Measurements from ENCODE around the gene MEFV.
A peak's percentile ranks its signal among the peaks of the same experiment; 100 is the strongest.
"Not testable (repeated sequence)": the region's sequence is repeated elsewhere in the genome, so short reads cannot be mapped to it uniquely, and the experiment has no call there.

The MEFV gene

DNA sequence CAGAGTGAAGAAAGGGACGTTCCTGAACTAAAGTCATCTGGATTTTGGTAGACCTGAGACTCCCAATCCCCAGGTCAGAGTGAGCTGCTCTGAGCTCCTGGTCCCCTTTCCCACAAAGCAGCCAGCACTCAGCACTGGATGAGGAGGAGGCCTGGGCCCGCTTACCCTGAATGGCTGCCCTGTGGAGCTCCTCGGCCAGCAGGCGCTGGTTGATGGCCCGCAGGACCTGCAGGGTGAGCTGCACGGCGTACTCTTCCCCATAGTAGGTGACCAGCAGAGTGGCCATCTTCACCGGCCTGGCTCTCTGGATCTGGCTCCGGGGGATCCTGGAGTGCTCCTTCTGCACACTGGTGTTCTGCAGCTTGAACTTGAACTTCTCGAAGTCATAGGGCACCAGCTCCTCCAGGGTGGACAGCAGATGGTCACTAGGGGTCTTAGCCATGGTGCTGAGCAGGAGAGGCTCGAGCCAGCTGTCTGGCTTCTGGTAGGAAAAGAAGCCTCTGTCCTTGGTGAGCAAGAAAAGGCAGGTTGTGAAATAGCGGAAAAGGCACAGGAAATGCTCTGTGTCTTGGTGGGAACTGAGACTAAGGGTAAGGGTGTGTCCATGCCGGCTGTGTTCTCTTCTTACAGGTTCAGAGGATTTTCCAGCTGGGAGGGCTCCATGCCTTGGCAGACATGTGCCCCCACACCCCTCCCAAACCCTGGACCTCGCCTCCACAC, at the start of gene MEFV:
Gene MEFV, minus strand, starts transcription at position 488 of the 720 bp plus-strand sequence. Its CDS starts 46 bp downstream, at position 442.
- DNase-seq, result no peak

DNA sequence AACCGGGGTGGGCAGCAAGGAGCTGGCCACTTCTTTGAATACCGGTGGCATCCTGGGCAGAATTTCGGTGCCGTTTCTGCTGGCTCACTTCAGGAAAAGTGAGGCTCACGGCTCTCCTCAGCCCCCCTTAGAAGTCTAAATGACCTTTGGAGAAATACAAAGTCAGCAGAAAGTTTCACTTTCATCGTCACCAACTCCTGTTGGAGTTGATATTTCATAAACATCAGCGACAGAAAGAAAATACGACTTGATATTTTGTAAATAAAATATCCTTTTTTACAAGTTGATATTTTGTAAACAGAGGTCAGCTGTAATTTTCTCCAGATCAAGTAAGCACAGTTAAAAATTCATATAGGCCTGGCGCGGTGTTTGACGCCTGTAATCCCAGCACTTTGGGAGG, 49.6 kb upstream of the MEFV start:
- no peak for DNase-seq

DNA sequence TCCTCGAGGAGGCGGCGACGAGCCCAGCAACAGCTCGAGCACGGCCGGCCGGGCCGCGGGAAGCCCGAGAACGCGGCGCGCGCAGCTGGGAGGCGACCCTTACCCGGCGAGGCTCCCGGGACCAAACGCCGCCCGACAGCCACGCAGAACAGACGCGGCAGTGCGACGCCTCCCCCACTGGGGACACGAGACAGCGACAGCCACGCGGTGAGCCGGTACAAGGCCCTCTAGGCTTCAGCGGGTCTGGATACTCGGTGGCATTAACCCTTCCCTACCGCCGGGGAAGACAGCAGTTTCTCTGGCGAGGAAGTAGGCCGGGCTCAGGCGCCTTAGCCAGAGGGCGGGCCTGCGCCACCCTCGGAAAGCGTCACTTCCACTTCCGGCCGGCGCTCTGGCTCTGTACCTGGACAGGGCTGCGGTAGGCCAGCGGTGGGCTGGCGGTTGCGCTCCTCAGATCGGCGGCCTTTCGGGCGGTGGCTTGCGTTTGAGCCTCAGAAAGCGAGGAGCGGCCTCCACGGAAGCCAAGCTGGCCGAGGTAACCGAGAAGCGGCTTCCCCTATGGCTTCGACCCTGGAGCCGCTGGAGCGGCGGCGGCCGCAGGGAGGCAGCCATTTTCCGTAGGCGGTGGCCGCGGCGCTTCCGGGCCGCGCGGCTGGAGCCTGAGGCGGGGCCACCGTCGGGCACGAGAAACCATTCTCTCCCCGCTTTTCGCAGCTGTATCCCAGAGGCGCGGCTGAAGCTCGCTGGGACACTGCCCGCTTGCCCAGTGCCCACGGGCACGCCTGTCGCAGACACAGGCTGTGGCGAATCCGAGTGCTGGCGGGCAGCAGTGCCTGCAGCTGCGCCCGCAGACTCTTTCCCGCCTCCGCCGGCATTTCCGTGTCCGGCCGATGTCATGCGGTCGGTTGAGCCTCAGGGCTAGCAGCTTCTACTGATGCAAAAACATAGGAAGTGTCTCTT, 49.0 kb upstream of the MEFV start, which contains the start of the genes TIGD7 and ZNF75A:
Gene TIGD7, minus strand, starts transcription at position 322 of the 960 bp plus-strand sequence. CDS start 4,816 bp downstream, outside the sequence.
Gene ZNF75A, plus strand, starts transcription at position 389 of the 960 bp plus-strand sequence. CDS start 2,932 bp downstream, outside the sequence.
- peak; percentile 93 for DNase-seq

GRCh38 chr16:3304370-3304769, 47.9 kb upstream of the MEFV start:
- DNase-seq, result no peak

DNA sequence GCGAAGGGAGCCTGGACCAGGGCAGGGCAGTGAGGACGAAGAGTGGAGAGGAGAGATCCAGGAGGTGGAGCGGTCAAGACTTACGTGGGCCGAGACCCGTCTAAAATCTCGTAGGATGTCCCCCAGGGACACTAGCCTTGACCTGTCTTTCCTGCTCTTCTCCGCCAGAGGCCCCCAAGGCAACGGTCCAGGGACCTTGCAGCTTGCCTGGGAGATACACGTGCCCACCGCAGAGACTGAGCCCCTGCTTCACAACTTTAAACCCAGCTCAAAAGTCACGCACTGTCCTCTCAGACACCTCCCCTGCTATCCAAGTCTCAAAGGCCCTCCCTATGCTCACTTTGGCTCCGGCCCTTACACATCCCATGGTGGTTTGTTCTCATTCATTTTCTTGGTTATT, 39.4 kb upstream of the MEFV start:
- no peak for DNase-seq

DNA sequence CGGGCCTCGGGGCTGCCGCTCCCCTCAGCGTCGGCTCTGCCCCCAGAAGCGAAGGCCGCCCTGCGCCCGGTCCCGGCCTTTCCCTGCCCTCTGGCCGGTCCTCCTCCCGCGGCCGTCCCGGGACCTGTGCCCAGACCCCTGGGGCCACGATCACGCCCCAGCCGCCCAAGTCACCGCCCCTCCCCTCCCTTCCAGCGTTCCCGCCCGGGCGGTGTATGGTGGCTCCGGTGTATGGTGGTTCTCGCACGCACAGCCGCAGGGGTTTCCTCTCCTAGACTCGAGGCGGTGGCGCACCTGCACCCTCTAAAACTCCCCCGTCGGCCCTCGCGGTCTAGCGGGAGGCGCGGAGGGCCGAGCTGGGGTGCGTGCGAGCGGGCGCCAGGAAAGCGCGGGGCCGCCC, 38.8 kb upstream of the MEFV start:
- no peak for DNase-seq

DNA sequence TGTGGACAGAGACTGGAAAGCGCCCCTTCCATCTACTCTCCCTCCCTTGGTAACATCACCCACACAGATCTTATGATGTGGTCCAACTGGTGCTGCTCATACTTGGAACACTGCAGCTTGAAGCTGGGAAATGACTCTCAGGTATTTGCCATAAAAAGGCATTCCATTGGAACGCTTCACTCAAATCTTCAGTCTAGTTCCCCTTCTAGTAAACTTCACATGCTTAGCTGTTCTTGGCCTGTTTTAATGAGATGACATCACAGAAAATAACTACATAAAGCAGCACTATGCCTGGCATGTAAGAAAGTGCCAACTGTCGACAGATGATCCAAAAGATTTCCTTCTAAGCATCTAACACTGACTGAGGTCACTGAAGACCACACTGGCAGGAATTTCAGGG, 36.2 kb upstream of the MEFV start:
- no peak for DNase-seq

- no peak for DNase-seq
Measured at GRCh38 chr16:3289998-3290673, 33.7 kb upstream of the MEFV start.

DNA sequence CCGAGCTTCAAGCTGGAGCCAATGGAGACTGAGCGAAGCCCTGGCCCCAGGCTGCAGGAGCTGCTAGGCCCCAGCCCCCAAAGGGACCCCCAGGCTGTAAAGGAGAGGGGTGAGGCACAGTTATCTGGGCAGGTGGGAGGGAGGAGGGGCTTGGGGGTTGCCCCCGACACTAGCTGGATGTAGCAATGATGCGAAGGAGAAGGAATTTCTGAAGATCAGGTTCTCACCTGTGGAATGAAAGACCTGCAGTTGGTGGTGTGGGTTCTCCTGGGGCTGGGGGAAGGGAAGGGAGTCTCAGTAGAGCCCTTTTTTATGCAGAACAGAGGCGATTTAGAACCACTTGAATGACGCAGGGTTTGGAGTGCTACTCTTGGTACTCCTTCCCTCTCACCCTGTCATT, 28.7 kb upstream of the MEFV start:
- no peak for DNase-seq

DNA sequence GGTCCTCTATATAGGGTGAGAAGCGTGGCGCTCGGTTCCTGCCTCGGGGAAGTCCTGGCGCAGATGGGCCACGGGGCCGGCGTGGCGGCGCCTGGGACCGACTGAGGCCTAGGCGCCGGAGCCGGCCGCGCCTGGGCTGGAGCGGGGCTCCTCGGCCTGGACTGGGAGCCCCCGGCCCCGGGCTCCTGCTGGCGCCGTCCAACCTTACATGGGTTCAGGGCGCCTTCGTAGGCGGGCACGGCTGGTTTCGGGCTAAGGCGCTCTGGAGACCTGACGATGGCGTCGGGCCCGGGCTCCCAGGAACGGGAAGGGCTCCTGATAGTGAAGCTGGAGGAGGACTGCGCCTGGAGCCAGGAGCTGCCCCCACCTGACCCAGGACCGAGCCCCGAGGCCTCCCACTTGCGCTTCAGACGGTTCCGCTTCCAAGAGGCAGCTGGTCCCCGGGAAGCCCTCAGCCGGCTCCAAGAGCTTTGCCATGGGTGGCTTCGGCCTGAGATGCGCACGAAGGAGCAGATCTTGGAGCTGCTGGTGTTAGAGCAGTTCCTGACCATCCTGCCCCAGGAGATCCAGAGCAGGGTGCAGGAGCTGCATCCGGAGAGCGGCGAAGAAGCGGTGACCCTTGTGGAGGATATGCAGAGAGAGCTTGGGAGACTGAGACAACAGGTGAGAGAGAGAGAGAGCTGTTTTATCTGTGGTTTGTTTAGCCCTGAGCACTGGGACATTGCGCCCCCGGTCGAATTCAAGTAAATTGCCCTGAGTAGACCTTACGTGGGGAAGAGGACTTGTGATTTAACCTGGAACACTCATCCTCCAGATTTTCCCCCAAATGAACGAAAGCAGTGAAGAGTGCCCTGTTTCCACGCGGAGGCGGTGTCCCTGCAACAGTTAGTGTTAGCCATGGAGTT, 27.4 kb upstream of the MEFV start:
- DNase-seq, result peak; percentile 19

DNA sequence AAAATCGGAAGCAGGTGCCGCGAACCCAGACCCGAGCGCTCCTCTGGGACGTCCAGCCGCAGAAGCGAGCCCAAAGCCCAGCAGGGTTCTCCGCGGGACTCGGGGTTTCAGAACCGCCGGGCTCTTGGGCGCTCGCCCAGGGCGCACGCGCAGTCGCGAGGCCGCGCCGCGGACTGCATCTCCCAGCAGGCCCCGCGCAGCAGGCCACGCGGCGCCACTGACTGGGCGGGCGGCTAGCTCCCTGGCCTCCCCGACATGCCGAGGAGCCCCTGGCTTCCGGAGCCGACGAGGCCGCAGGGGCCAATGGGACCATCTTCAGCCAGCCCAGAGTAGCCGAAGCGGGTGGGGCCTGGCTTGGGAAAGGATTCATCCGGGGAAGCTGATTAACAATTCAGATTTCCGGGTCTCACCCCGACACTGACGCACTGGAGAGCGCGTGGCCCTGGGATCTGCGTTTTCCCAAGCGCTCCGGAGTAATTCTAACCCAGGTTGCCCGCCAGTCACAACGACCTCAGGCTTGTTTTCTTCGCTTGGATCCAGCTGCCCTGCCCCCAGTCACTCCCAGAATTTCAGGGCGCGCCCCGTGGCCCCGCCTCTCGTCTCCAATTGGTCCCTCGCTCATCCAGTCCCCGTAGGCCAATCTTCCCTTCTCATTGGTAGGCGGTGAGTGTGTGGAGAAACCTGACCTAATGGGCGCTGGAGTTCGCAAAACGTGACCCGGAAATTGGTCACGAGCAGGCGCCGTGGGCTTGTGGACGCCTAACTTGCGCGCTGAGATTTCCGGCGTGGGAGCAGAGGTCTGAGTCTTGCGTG, 26.5 kb upstream of the MEFV start, which contains the start of gene ZNF263:
Gene ZNF263, plus strand, starts transcription at position 762 of the 813 bp plus-strand sequence. CDS start 328 bp downstream, outside the sequence.
- DNase-seq, result peak; percentile 99

DNA sequence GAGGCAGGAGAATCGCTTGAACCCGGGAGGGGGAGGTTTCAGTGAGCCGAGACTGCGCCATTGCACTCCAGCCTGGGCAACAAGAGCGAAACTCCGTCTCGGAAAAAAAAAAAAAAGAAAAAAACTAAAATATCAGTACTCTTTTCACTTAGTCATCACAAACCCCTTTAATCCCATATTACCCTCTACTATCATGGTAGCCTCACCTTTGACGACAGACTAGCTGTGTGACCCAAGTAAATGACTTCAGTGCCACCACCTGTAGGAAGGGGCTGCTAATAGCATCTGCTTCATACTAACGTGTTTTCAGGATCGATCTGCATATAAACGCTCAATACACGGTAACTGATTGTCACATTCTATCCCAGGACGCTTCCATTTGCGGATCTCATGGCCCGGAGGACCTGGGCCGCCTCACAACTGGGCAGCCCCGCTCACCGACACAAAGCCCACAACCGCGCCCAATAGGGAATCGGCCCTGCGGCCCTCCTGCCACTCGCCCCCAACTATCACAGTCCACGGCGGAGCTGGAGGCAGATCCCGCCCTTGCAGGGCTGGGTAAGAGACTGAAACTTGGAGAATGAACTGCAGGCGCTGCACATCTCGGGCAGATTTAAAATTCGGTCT, 25.8 kb upstream of the MEFV start:
- DNase-seq, result peak; percentile 90

GRCh38 chr16:3281222-3281820, 24.9 kb upstream of the MEFV start:
- DNase-seq, result no peak

DNA sequence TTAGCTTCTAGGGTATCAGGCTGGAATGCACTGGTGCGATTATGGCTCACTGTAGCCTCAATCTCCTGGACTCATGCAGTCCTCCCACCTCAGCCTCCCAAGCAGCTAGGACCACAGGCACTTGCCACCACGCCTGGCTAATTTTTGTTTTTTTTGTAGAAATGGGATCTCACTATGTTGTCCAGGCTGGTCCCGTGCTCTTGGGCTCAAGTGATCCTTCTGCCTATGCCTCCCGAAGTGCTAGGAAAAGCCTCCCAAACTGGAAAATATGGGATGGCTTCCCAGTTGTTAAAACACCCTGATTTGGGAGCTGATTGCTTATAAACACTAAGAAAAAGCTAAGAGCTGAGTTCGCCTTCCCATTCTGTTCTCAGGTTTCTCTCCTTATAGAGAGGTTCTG, 20.2 kb upstream of the MEFV start:
- no peak for DNase-seq

GRCh38 chr16:3274947-3275346, 18.5 kb upstream of the MEFV start:
- no peak for DNase-seq

DNA sequence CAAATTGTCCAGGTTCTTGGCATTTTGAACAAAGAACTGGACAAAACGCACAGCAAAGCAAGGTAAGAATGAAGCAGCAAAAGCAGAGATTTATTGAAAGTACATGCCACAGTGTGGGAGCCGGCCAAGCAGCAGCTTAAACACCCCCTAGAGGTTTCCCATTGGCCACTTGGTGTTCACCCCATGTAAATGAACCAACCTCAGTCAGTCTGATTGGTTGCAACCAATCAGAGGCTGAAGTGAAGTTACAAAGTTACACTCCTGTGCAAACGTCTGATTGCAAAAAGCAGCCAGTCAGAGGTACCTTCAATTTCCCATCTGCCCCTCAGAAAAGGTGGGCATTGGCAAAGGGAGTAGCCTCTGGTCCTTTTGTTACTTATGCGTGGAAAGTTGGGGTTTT, 18.1 kb upstream of the MEFV start:
- DNase-seq, result peak; percentile 27

DNA sequence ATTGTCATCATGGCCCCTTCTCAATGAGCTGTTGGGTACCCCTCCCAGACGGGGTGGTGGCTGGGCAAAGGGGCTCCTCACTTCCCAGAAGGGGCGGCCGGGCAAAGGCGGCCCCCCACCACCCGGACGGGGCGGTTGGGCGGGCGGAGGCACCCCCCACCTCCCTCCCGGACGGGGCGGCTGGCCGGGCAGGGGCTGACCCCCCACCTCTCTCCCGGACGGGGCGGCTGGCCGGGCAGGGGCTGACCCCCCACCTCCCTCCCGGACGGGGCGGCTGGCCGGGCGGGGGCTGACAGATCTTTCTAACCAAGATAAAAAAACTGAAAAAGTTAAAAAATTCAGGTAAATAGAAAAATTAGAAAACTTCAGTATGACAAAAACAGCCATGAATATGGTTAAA, 14.8 kb upstream of the MEFV start:
- not testable (repeated sequence) for DNase-seq

DNA sequence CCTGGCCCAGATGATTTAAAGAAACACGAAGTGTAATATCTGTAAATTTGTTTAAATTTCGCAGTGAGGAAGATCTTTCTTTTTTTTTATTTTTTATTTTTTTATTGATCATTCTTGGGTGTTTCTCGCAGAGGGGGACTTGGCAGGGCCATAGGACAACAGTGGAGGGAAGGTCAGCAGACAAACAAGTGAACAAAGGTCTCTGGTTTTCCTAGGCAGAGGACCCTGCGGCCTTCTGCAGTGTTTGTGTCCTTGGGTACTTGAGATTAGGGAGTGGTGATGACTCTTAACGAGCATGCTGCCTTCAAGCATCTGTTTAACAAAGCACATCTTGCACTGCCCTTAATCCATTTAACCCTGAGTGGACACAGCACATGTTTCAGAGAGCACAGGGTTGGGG, 14.3 kb upstream of the MEFV start:
- DNase-seq, result not testable (repeated sequence)

DNA sequence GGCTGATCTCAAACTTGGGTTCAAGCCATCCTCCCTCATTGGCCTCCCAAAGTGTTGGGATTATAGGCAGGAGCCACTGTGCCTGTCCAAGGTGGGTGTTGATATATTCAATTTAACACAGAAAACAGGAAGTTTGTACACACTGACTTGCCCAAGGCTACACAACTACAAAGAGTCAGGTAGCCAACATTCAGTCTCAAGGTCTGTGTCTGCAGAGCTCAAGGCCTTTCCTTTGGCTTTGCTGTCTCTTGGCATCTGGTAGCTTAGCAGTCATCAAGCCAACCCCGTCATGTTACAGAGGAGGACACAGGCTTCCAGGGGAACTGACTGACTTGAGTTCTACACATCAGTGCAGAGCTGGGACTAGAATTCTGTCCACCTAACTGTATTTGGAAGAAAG, 11.9 kb upstream of the MEFV start:
- DNase-seq, result no peak
